ENCODE measurements around the gene ADH1A.
"Not testable (repeated sequence)": the region's sequence is repeated elsewhere in the genome, so short reads cannot be mapped to it uniquely, and the experiment has no call there.

- TF ChIP-seq CTCF (conservative IDR thresholded peaks at IDR 0.05; ENCODE audit: low read length); EZH2phosphoT487 (IDR thresholded peaks at IDR 0.05; ENCODE audit: borderline replicate concordance, low read depth, low read length): not testable (repeated sequence)
These were observed 62.1 kb downstream of the ADH1A start for GRCh38 chr4:99228706-99229105.

All from OCI-LY7 (cell line).